GM12878 (cell line): Measurements from ENCODE around the gene KRTAP4-6.

Experiments
- GABPA ChIP-seq: IDR thresholded peaks from 2 replicates; pipeline ENCODE4 v1.6.1; 2014; ENCODE audit warnings: antibody characterized with exemption, low read depth, mild to moderate bottlenecking, inconsistent platforms
- JUNB ChIP-seq: IDR thresholded peaks from 2 replicates; pipeline ENCODE4 v1.6.1; 2016; ENCODE audit warnings: antibody characterized with exemption, mild to moderate bottlenecking
- PAX8 ChIP-seq: fragments of 450-650 bp; IDR thresholded peaks from 2 replicates; pipeline ENCODE4 v1.6.1; 2017; ENCODE audit warnings: mild to moderate bottlenecking, moderate library complexity
- POLR2A ChIP-seq: IDR thresholded peaks from 2 replicates; pipeline ENCODE4 v1.6.1; 2011; ENCODE audit warnings: low read depth, mild to moderate bottlenecking, low read length
- RB1 ChIP-seq: fragments of 450-650 bp; formaldehyde crosslinking; IDR thresholded peaks from 2 replicates; pipeline ENCODE4 v1.6.1; 2017; ENCODE audit warnings: mild to moderate bottlenecking, borderline replicate concordance
- TF ChIP-seq, protein P1 (sequence below): IDR thresholded peaks from 2 replicates; pipeline ENCODE4 v1.6.1; 2012; ENCODE audit warnings: low read depth, low read length, improper control_type of control experiment
- TF ChIP-seq, protein P2 (sequence below), 3 experiments: IDR thresholded peaks in 2 of 3; conservative IDR thresholded peaks in 1 of 3; 2 replicates each; pipeline ENCODE4 v1.5.1; 2011; ENCODE audit warnings: low read depth in 3 of 3, low read length in 3 of 3, mild to moderate bottlenecking in 3 of 3, control low read depth in 2 of 3, moderate library complexity in 2 of 3, inconsistent platforms in 1 of 3, mixed read lengths in 1 of 3; ENCODE audit not compliant: control insufficient read depth in 2 of 3, insufficient read depth in 1 of 3; ENCODE audit errors: extremely low read depth in 1 of 3
- TF ChIP-seq, protein P3 (sequence below): fragments of 450-650 bp; IDR thresholded peaks from 2 replicates; pipeline ENCODE4 v1.6.1; 2017; ENCODE audit warnings: mild to moderate bottlenecking

DNA sequence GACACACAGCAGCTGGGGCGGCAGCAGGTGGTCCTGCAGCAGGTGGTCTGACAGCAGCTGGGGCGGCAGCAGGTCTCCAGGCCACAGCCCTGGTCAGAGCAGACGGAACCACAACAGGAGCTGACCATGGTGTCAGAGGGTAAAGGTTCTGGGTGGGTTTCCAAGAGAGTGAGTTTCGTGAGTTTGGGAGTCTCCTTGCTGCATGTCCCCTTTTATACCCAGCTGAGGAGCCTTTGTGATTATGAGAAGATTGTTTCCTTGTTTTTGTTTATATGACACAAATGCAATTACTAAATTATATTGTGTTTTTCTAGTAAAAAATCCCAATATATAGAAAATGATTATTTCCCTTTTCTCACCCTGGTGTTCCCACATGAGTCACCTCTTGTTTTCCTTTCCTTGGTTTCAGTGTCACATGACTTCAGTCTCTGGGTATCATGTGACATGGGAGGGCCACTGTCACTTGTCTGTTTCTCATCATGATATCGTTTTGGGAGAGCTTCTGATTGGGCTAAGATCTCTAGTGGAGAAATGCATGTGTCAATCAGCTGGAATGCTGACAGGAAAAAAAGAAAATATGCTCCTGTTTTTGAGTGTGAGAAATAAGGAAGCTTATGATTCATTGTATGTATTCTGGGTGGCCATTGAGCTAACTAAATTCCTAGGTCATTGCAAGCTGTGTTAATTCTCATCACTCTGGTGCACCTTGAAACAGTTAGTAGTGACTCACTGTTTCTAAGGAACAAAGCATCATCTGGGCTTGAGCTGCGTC lies at the start of gene KRTAP4-6:
- TF ChIP-seq, protein P1, sequence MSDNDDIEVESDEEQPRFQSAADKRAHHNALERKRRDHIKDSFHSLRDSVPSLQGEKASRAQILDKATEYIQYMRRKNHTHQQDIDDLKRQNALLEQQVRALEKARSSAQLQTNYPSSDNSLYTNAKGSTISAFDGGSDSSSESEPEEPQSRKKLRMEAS: no peak
- TF ChIP-seq, protein P2, sequence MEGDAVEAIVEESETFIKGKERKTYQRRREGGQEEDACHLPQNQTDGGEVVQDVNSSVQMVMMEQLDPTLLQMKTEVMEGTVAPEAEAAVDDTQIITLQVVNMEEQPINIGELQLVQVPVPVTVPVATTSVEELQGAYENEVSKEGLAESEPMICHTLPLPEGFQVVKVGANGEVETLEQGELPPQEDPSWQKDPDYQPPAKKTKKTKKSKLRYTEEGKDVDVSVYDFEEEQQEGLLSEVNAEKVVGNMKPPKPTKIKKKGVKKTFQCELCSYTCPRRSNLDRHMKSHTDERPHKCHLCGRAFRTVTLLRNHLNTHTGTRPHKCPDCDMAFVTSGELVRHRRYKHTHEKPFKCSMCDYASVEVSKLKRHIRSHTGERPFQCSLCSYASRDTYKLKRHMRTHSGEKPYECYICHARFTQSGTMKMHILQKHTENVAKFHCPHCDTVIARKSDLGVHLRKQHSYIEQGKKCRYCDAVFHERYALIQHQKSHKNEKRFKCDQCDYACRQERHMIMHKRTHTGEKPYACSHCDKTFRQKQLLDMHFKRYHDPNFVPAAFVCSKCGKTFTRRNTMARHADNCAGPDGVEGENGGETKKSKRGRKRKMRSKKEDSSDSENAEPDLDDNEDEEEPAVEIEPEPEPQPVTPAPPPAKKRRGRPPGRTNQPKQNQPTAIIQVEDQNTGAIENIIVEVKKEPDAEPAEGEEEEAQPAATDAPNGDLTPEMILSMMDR (IDR thresholded peaks at IDR 0.05 in 2 of 3, conservative IDR thresholded peaks at IDR 0.05 in 1 of 3; ENCODE audit: control insufficient read depth in 2 of 3, extremely low read depth in 1 of 3, insufficient read depth in 1 of 3, low read depth in 3 of 3, low read length in 3 of 3): no peak
- TF ChIP-seq POLR2A (no peak), RB1 (no peak), PAX8 (no peak), JUNB (no peak), GABPA (no peak)
- TF ChIP-seq, protein P3, sequence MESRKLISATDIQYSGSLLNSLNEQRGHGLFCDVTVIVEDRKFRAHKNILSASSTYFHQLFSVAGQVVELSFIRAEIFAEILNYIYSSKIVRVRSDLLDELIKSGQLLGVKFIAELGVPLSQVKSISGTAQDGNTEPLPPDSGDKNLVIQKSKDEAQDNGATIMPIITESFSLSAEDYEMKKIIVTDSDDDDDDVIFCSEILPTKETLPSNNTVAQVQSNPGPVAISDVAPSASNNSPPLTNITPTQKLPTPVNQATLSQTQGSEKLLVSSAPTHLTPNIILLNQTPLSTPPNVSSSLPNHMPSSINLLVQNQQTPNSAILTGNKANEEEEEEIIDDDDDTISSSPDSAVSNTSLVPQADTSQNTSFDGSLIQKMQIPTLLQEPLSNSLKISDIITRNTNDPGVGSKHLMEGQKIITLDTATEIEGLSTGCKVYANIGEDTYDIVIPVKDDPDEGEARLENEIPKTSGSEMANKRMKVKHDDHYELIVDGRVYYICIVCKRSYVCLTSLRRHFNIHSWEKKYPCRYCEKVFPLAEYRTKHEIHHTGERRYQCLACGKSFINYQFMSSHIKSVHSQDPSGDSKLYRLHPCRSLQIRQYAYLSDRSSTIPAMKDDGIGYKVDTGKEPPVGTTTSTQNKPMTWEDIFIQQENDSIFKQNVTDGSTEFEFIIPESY: no peak
